GM19025 (cell line): ENCODE measurements around the gene PRAMEF8.
"Not testable (repeated sequence)": the region's sequence is repeated elsewhere in the genome, so short reads cannot be mapped to it uniquely, and the experiment has no call there.

Experiments used
- ATAC-seq: cut with Tn5 transposase; IDR thresholded peaks from one replicate; pipeline ENCODE4 v1.9.1; 2021; ENCODE audit warnings: mild to moderate bottlenecking, low read depth, moderate library complexity; ENCODE audit not compliant: unreplicated experiment

Gene PRAMEF8

DNA sequence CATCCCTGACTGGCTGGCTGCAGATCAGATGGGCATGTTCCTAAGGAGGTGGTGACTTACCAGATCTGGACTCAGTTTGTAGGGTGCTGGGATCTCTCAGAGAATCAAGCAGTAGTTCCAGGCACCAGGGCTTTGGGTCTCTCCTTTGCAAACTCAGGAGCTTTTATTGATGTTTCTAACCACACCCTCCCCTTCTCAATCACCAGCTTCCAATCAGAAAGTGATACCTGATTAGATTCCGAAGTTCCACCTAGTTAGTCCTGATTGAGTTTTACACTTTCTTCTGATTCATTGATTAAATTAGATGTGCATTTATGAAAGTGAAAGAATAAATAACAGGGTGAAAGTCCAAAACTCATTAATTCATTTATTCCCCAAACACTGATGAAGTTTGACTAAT is at the start of gene PRAMEF8:
Gene PRAMEF8, minus strand, starts transcription at position 101 of the 400 bp plus-strand sequence. CDS start 1,046 bp downstream, outside the sequence.
- not testable (repeated sequence) for ATAC-seq

DNA sequence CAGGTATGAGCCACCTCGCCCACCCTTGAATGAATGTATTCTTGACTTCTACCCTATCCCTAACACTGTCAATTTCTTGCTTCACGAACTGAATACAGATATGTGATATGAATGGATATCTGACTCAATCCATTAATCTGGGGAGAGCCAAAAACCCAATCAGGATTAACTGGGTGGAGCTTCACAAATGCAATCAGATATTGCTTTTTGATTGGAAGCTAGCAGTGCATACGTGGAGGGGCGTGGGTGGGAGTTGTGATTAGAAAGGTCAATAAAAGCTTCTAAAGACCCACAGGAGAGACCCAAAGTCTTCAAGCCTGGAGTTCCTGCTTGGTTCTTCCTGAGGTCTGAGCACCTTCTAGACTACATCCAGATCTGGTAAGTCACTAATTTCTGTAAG is 30.3 kb upstream of the PRAMEF8 start, which contains the start of gene PRAMEF15:
Gene PRAMEF15, plus strand, starts transcription at position 301 of the 400 bp plus-strand sequence. CDS start 2,827 bp downstream, outside the sequence.
- ATAC-seq = not testable (repeated sequence)

DNA sequence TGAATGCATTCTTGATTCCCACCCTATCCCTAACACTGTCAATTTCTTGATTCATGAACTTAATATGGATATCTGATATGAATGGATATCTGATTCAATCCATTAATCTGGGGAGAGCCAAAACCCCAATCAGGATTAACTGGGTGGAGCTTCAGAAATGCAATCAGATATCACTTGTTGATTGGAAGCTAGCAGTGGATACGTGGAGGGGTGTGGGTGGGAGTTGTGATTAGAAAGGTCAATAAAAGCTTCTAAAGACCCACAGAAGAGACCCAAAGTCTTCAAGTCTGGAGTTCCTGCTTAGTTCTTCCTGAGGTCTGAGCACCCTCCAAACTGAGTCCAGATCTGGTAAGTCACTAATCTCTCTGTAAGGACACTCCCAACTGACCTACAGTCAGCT is 18.3 kb upstream of the PRAMEF8 start, which contains the start of gene PRAMEF33:
Gene PRAMEF33, plus strand, starts transcription at position 301 of the 400 bp plus-strand sequence. CDS start 2,416 bp downstream, outside the sequence.
- not testable (repeated sequence) for ATAC-seq

DNA sequence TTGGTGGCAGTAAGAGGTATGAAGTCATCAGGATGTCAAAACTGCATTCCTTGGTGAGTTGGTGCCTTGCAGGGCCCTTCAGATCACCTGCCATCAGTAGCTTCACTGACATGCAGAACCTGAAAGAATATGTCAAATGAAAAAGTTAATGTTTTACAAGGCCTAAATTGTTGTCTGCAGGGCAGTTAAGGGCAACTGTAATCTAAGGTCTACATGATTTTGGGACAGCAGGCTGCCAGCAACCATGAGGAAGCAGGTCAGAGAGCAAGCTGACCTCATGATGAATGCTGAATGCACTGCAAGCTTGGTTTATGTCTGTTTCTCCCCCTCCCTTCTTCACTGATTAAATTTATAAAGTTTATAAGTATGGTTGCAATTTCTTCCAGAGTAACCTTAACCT is 17.3 kb upstream of the PRAMEF8 start:
- ATAC-seq = not testable (repeated sequence)

DNA sequence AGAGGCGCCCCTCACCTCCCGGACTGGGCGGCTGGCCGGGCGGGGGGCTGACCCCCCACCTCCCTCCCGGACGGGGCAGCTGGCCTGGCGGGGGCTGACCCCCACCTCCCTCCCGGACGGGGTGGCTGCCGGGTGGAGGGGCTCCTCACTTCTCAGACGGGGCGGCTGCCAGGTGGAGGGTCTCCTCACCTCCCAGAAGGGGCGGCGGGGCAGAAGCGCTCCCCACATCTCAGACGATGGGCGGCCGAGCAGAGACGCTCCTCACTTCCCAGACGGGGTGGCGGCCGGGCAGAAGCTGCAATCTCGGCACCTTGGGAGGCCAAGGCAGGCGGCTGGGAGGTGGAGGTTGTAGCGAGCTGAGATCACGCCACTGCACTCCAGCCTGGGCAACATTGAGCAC is 13.8 kb upstream of the PRAMEF8 start:
- not testable (repeated sequence) for ATAC-seq

DNA sequence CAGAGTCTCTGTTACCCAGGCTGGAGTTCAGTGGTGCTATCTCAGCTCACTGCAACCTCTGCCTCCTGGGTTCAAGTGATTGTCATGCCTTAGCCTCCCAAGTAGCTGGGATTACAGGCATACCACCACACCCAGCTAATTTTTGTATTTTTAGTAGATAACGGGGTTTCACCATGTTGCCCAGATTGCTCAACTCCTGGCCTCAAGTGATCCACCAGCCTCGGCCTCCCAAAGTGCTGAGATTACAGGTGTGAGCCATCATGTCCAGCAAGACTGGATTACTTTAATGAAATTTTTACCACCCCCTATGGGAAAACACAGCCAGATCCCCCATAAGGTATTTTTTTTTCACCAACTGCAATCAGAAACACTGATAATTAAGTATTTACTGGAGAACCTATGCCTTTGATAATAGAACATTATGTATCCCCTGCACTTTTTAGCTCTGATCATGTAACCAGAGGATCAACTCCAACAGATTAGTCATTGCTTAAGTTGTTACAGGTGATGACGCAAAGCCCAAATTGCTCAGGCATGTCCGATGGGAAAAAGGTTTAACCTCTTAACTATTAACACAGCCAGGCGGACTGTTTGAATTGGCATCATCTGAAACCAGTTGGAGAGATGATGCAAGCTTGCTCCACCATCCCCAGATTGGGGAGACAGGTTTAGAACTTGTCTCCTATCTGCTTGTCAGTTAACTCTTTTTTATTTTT is 12.4 kb upstream of the PRAMEF8 start:
- ATAC-seq = not testable (repeated sequence)

DNA sequence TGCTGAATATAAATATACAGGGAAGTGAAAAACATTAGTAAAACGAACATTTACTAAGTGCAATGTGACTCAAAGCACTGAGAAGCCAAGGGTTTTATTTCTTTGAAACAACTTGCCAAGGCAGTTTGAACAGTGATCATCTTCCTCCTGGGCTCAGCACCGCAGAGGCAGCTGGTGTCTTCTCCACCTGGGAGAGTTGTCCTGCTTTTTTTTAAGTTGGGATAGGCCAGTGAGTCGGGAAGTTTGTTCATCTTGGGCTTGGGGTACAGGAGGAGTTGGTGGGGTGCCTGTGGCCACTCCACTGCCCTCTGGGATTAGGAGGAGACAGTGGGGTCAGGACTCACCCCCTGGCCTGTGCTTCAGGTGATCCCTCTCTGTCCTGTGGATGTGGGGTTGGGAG is 4.1 kb upstream of the PRAMEF8 start:
- ATAC-seq = not testable (repeated sequence)

DNA sequence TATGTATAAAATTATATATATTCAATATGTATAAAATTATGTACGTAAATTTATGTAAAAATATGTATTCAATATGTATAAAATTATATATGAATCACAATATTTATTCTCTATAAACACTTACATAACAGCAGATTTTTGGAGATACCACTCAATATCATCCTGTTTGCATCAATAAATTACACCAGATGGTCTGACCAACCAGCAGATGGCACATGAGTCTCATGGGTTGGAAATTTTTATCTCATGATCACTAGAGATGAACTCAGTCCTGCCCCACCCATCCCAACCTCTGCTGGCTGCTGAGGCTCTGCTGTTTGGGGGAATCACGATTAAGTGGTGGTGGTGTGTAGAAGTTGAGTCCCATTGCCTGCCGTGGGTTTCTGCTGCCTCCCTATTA is 5.3 kb downstream of the PRAMEF8 start:
- ATAC-seq = not testable (repeated sequence)

DNA sequence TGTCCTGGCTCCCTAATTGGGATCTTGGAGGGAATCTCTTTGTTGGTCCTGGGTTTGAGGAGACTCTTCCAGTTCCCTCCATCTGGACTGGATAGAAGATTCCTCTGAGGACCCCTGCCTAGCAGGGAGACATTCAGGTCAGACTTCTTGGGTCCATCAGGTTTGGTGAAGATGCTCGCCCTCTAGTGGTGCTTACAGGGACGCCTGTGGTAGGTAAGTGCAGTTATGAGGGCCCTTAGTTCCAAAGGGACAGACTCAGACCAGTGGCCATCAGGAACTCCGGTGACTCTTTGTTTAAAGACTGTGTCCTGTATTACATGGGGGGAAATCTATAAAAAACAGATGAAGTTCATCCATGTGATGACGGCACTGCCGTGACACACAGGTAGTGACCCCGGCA is 7.9 kb downstream of the PRAMEF8 start:
- not testable (repeated sequence) for ATAC-seq

DNA sequence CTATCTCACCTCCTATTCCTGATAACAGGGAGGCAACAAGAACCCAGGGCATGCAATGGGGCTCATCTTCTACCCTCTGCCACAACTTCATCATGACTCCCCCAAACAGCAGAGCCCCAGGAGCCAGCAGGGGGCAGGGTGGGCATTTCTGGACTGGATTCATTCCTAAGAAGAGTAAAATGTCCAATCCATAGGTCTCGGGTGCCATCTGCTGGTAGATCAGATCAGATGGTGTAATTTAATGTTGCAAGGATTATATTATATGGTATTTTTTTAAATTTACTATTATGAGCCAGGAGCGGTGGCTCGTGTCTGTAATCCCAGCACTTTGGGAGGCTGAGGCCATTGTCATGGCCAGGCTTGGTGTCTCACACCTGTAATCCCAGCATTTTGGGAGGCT is 19.8 kb downstream of the PRAMEF8 start:
- not testable (repeated sequence) for ATAC-seq

DNA sequence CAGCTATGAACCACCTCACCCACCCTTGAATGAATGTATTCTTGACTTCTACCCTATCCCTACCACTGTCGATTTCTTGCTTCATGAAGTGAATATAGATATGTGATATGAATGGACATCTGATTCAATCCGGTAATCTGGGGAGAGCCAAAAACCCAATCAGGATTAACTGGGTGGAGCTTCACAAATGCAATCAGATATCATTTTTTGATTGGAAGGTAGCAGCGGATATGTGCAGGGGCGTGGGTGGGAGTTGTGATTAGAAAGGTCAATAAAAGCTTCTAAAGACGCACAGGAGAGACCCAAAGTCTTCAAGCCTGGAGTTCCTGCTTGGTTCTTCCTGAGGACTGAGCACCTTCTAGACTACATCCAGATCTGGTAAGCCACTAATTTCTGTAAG is 31.0 kb downstream of the PRAMEF8 start, which contains the start of gene PRAMEF5:
Gene PRAMEF5, plus strand, starts transcription at position 301 of the 400 bp plus-strand sequence. CDS start 5,071 bp downstream, outside the sequence.
- not testable (repeated sequence) for ATAC-seq

DNA sequence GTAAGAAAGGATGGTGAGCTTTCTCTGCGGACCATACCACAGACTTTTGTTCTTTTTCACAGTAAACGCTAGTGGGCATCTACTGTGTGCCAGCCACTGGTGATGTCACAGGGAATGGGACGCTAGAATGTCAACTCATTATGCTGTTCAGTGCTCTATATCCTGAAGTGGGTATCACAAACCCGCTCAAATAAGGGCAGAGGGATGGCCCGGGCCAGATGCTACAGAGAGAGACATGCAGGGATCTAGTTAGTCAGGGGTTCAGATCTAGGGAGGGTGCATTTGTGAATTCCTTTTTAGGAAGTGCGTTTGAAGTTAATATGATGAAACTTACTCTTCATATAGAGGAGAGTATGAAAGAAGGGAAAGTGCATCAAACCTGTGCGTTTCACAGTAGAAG is 37.8 kb downstream of the PRAMEF8 start:
- not testable (repeated sequence) for ATAC-seq

DNA sequence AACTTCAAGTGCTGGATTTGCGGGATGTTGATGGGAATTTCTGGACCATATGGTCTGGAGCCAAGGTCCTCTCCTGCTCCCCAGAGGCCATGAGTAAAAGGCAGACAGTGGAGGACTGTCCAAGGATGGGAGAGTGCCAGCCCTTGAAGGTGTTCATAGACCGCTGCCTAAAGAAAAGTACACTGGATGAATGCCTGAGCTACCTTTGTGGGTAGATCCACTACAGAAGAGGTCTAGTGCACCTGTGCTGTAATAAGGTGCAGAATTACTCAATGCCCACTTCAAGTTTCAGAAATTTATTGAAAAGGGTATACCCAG is 38.4 kb downstream of the PRAMEF8 start:
- not testable (repeated sequence) for ATAC-seq

DNA sequence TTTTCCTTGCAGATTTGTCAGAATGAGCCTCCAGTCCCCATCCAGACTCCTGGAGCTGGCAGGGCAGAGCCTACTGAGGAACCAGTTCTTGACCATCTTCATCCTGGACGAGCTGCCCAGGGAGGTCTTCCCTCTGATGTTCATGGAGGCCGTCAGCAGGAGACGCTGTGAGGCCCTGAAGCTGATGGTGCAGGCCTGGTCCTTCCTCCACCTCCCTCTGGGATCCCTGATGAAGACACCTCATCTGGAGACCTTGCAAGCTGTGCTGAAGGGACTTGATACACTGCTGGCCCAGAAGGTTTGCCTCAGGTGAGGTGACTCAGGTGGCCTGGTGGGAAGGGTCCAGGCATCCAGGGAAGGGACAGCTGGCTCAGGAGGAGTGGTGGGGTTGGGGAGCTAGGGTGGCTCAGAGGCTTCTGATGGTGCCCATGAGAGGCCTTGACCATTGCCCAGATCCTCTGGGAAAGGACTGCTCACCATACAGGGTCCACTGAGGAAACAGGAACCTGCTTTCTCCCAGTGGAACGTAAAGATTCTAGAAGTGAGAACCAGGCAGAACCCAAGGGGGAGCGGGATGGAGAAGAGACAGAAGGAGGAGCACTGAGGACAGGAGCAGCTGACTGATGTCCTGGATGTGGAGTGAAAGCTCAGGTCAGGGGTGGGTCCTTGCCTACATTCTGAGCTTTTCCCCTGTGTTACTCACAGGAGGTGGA is 38.9 kb downstream of the PRAMEF8 start:
- not testable (repeated sequence) for ATAC-seq

DNA sequence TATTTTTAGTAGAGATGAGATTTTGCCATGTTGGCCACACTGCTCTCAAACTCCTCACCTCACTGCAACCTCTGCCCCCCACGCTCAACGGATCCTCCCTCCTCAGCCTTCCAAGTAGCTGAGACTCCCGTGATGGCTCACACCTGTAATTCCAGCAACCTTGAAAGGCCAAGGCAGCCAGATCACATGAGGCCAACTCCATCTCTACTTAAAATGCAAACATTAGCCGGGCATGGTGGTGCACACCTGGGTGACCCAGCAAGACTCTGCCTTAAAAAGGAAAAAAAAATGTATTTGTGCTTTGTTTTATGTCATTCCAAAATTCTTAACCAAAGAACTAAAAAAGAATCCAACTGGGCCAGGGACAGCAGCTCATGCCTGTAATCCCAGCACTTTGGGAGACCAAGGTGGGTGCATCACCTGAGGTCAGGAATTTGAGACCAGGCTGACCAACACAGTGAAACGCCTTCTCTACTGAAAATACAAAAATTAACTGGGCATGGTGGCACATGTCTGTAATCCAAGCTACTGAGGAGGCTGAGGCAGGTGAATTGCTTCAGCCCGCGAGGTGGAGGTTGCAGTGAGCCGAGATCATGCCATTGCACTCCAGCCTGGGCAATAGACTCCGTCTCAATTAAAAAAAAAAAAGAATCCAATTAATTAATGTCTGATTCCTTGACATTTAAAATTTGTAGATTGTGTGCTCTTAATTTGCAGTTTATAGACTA is 41.2 kb downstream of the PRAMEF8 start:
- ATAC-seq = not testable (repeated sequence)

DNA sequence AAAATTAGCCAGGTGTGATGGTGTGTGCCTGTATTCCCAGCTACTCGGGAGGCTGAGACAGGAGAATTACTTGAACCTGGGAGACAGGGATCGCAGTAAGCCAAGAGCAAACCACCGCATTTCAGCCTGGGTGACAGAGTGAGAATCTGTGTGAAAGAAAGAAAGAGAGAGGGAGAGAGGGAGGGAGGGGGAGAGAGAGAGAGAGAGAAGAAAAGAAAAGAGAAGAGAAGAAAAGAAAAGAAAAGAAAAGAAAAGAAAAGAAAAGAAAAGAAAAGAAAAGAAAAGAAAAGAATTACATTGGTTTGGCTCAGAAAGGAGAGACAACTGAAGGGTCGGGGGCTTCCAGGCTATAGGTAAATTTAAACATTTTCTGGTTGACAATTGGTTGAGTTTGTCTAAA is 45.3 kb downstream of the PRAMEF8 start:
- ATAC-seq = not testable (repeated sequence)

DNA sequence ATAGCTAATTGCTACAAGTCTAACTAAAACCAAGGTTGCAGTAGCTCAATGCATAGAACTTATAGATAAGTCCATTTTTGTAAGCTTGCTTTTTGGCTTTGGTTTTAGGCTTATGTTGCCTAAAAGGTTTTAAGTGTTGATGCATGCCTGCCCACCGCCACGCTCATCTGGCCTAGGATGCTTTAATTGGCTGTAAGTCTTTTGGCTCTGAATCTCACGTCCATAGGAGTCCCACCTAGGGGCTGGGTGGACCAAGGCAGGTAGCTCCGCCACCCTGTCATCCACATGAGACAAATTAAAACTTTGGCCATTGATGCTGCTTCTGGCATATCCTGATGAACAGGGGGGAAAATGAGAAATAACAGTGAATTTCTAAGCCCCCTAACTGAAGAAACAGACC is 47.4 kb downstream of the PRAMEF8 start:
- ATAC-seq = not testable (repeated sequence)

DNA sequence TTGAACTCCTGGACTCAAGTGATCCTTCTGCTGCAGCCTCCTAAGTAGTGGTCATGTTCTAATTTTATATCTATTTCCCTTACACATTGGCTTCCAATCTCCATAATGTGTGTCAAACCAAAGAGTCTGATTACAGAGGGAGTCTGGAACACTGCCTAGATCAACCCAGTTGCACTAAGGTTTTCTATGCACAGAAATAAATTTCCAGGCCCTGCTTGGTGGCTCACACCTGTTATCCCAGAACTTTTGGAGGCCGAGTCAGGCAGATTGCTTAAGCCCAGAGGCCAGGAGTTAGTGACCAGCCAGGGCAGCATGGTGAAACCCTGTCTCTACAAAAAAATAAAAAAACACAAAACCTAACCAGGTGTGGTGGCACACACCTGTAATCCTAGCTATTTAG is 50.9 kb downstream of the PRAMEF8 start:
- ATAC-seq = not testable (repeated sequence)

DNA sequence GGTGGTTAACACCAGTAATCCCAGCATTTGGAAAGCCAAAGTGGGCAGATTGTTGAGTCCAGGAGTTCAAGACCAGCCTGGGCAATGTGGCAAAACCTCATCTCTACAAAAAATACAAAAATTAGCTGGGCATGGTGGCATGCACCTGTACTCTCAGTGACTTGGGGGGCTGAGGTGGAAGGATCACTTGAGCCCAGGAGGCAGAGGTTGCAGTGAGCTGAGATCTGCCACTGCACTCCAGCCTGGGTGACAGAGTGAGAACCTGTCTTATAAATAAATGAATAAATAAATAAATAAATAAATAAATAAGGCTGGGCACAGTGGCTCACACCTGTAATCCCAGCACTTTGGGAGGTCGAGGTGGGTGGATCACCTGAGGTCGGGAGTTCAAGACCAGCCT is 52.9 kb downstream of the PRAMEF8 start:
- ATAC-seq = not testable (repeated sequence)
